Upper lobe of right lung (tissue), 1 donor: ENCODE data around the gene CTSA. TPM values are rescaled to one million over a fixed set of nuclear protein-coding genes. Genes with fewer than 3 reads are reported as not detected.

Source experiments
- ATAC-seq: fragments of 200-7000 bp; cut with Tn5 transposase; one replicate; pipeline ENCODE4 v1.9.1; 2020; ENCODE audit warnings: mild to moderate bottlenecking, moderate library complexity
- DNase-seq: peaks from one replicate; pipeline ENCODE4 v3.0.0-alpha.2; 2020
- H3K27ac ChIP-seq: fragments of 200-600 bp; one replicate; pipeline ENCODE4 v1.8.0; 2022
- H3K27me3 ChIP-seq: fragments of 200-600 bp; one replicate; pipeline ENCODE4 v1.8.0; 2022; ENCODE audit warnings: mild to moderate bottlenecking
- H3K36me3 ChIP-seq: fragments of 200-600 bp; one replicate; pipeline ENCODE4 v1.8.0; 2022
- H3K4me1 ChIP-seq: fragments of 200-600 bp; one replicate; pipeline ENCODE4 v1.8.0; 2022
- H3K4me3 ChIP-seq: fragments of 200-600 bp; one replicate; pipeline ENCODE4 v1.8.0; 2022; ENCODE audit warnings: mild to moderate bottlenecking
- H3K9me3 ChIP-seq: fragments of 200-600 bp; one replicate; pipeline ENCODE4 v1.8.0; 2022
- intact Hi-C: fragments of 100-400 bp; cut with DNase I; formaldehyde crosslinking; loops from one replicate; pipeline ENCODE4 v1.11.0; 2022
- total RNA-seq: library from RNA; stranded (reverse); fragmentation: NEBNext Ultra II Directional; extraction: Animal tissue kit (Norgen Biotek cat#: 25700); gene quantifications from one replicate; pipeline ENCODE4 v1.2.1, GENCODE V29; 2021
- TF ChIP-seq, protein P1 (sequence below): fragments of 200-600 bp; IDR thresholded peaks from one replicate; pipeline ENCODE4 v1.8.0; 2022; ENCODE audit warnings: antibody characterized with exemption
- donor health status: DM: no; HTN: yes; CAD: no; lungs with severe emphysema.

Gene CTSA
- total RNA-seq, 1 donor from 2014 or later, result 164 TPM

DNA sequence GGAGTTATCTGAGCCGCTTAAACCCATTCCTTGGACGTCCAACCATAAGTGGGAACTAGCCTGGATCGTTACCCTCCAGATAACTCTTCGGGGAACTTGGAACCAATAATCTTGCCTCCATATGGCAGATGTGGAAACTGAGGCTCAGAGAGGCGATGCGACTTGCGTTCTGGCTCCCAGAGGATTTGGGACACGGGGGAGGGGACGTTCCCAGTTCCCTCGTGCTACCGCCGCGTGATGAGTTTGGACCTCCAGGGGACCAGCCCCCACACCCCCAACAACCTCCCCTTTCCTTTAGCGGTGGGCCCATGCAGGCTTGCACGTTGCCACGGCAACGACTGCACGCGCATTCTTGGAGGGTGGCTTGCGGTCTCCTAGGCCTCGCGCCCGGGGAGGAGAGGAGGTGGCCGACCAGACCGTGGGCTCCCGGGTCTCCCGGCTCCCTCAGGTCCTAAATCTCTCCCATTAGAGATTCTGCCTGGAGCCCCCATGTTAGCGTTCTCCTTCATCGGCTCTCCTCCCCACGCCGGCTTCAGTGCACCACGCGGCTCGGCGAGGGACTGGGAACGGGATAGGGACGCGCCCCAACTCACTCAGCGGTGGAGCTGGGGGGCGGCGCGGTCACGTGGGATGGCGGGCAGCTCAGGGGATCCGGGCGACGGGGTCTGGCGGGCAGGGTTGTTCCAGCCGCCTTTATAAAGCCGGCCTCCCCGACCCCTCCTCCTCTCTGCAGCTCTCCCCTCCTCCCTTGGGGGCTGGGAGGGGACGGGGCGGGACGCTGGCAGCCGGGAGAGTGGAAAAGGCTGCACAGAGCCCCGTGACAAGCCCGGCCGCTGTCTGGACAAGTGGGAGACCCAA is 20.6 kb downstream of the CTSA start, which contains the start of gene PLTP:
Gene PLTP (minus strand): TSS at position 670 of the 858 bp plus-strand sequence. CDS start 703 bp downstream, outside the sequence.
- TF ChIP-seq, protein P1, sequence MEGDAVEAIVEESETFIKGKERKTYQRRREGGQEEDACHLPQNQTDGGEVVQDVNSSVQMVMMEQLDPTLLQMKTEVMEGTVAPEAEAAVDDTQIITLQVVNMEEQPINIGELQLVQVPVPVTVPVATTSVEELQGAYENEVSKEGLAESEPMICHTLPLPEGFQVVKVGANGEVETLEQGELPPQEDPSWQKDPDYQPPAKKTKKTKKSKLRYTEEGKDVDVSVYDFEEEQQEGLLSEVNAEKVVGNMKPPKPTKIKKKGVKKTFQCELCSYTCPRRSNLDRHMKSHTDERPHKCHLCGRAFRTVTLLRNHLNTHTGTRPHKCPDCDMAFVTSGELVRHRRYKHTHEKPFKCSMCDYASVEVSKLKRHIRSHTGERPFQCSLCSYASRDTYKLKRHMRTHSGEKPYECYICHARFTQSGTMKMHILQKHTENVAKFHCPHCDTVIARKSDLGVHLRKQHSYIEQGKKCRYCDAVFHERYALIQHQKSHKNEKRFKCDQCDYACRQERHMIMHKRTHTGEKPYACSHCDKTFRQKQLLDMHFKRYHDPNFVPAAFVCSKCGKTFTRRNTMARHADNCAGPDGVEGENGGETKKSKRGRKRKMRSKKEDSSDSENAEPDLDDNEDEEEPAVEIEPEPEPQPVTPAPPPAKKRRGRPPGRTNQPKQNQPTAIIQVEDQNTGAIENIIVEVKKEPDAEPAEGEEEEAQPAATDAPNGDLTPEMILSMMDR, result no peak
- Histone ChIP-seq H3K4me1 (peaks cover 25% of the 10 kb centered on the region), H3K4me3 (peak within 1 kb of the TSS; percentile 58), H3K36me3 (no peaks in the 10 kb centered on the region), H3K27ac (peak within 1 kb of the TSS; percentile 80), H3K27me3 (no peaks in the 10 kb centered on the region), H3K9me3 (no peaks in the 10 kb centered on the region)
- ATAC-seq (peak; percentile 12), DNase-seq (peak; percentile 73)
- intact Hi-C loops, result no loop called here

DNA sequence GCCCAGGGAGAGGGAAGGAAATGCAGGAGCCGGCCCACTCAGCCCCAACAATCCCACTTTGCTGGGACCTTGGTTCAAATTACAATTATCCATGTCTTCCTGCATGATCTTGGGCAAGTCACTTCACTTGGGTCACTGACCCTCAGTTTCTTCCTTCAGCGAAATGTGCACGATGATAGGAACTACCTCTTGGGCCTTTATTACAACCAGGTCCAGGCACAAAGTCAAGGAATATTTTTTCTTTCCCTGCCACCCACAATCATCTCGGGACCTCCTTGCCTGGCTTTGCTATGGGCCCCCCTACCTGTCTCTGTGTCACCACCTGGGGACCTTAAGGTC is 21.2 kb downstream of the CTSA start:
- Histone ChIP-seq H3K27ac (peak overlapping the region; percentile 80), H3K9me3 (no peaks in the 10 kb centered on the region), H3K4me1 (peaks cover 25% of the 10 kb centered on the region), H3K27me3 (no peaks in the 10 kb centered on the region), H3K4me3 (peak overlapping the region; percentile 58), H3K36me3 (no peaks in the 10 kb centered on the region)
- TF ChIP-seq, protein P1, result no peak
- ATAC-seq (no peak), DNase-seq (no peak)
- intact Hi-C loops, result no loop called here

DNA sequence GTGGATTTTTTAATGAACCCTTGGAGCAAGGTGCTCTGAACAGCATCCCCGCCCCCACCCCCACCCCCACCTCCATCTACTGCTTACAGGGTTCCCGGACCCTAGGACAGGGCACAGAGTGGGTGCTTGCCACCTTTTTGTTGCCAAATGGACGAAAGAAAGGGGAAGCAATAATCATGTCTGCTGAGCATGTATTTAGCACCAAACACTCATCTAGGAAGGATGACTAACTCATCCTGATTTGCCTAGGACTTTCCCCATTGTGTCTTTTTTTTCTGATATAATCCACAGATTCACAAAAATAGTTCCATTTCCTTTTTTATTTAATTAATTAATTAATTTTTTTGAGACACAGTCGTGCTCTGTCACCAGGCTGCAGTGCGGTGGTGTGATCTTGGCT is 22.0 kb downstream of the CTSA start:
- Histone ChIP-seq H3K27me3 (no peaks in the 10 kb centered on the region), H3K27ac (no peak overlapping the region), H3K4me1 (peaks cover 29% of the 10 kb centered on the region), H3K36me3 (no peaks in the 10 kb centered on the region), H3K9me3 (no peaks in the 10 kb centered on the region), H3K4me3 (no peak overlapping the region)
- ATAC-seq (no peak), DNase-seq (no peak)
- TF ChIP-seq, protein P1, result no peak
- intact Hi-C loops, result no loop called here

DNA sequence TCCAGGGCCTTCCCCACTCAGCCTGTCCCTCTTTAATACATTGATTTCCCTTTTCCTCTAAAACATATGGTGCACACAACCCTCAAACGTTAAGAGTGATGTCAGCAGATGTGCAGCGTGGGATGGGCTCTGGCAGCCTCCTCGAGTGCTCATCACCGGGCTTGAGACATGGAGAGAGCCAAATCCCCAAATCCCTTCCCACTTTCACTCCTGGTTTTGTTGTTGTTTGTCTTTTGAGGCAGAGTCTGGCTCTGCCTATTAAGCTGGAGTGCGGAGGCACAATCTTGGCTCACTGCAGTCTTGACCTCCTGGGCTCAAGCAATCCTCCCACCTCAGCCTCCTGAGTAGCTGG is 26.6 kb downstream of the CTSA start:
- H3K27ac ChIP-seq, result peak overlapping the region; percentile 67
- no peak for ATAC-seq
- TF ChIP-seq, protein P1, result no peak
- no peak for DNase-seq
- H3K4me1 ChIP-seq, result peaks cover 44% of the 10 kb centered on the region
- no peaks in the 10 kb centered on the region for H3K36me3 ChIP-seq
- intact Hi-C loops, result no loop called here
- H3K27me3 ChIP-seq, result no peaks in the 10 kb centered on the region
- no peak overlapping the region for H3K4me3 ChIP-seq
- no peaks in the 10 kb centered on the region for H3K9me3 ChIP-seq

DNA sequence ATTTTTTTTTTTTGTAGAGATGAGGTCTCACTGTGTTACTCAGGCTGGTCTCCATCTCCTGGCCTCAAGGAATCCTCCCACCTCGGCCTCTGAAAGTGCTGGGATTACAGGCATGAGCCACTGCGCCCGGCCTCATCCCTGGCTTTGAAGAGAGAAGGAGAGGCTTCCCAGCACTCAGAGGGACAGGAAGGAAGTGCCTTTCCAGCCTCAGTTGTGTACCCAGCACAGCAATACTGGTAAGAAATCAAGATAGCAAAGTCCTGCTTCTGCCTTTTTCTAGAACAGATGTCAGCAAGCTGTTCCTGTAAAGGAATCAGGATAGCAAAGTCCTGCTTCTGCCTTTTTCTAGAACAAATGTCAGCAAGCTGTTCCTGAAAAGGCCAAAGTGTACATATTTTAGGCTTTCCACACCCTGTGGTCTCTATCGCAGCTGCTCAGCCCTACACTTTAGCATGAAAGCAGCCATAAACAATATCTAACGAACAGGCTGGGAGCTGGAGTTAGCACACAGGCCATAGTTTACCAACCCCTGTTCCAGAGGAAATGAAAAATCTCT is 27.1 kb downstream of the CTSA start:
- Histone ChIP-seq H3K27me3 (no peaks in the 10 kb centered on the region), H3K36me3 (no peaks in the 10 kb centered on the region), H3K27ac (peak overlapping the region; percentile 67), H3K4me3 (no peak overlapping the region), H3K4me1 (peaks cover 44% of the 10 kb centered on the region), H3K9me3 (no peaks in the 10 kb centered on the region)
- intact Hi-C loops, result no loop called here
- DNase-seq (no peak), ATAC-seq (peak; percentile 60)
- TF ChIP-seq, protein P1, result no peak
